Fibroblast of villous mesenchyme (primary cell): Measurements from ENCODE around the gene LRRC4C. TPM values are rescaled to one million over a fixed set of nuclear protein-coding genes. Genes with fewer than 3 reads are reported as not detected.

Source experiments
- DNase-seq: peaks from one replicate; pipeline ENCODE4 v3.0.0-alpha.2; 2010; ENCODE audit warnings: low read depth
- H3K4me3 ChIP-seq: 2 replicates; pipeline ENCODE4 v1.5.1; 2011; ENCODE audit warnings: low read depth, mild to moderate bottlenecking, low read length
- total RNA-seq: library from RNA; depleted of rRNA; stranded (reverse); fragments of >200 nt; gene quantifications from 2 replicates; pipeline ENCODE4 v1.2.3, GENCODE V29; 2012
- TF ChIP-seq, protein P1 (sequence below): IDR thresholded peaks from 2 replicates; pipeline ENCODE4 v1.5.1; 2012; ENCODE audit warnings: low read depth, mild to moderate bottlenecking, low read length; ENCODE audit not compliant: insufficient read depth

Gene LRRC4C
- total RNA-seq, 1 donor = under 0.01 TPM

DNA sequence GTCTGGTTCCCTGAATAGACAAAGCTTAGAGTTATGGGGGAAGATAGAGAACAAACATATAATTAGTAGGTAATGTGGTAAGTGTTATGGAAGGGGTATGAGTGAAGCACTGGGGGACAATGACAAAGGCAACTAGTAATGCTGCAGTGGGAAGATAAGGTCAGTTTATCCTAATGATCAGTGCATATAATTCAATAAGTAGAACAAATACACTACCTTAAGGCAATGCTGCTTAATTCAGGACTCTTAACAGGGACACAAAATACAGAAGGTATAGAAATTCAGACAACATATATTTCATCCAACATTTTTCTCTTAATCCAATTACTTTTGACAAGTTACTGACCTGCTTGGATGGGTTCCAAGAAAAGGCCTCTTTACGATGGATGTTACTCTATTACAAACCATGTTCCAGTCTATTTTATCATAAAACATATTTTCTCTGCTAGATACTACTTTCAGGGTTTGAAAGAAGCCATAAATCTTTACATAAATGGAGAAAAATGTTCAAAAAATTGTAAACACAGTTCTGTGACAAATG lies 1186.2 kb downstream of the LRRC4C start:
- TF ChIP-seq, protein P1, sequence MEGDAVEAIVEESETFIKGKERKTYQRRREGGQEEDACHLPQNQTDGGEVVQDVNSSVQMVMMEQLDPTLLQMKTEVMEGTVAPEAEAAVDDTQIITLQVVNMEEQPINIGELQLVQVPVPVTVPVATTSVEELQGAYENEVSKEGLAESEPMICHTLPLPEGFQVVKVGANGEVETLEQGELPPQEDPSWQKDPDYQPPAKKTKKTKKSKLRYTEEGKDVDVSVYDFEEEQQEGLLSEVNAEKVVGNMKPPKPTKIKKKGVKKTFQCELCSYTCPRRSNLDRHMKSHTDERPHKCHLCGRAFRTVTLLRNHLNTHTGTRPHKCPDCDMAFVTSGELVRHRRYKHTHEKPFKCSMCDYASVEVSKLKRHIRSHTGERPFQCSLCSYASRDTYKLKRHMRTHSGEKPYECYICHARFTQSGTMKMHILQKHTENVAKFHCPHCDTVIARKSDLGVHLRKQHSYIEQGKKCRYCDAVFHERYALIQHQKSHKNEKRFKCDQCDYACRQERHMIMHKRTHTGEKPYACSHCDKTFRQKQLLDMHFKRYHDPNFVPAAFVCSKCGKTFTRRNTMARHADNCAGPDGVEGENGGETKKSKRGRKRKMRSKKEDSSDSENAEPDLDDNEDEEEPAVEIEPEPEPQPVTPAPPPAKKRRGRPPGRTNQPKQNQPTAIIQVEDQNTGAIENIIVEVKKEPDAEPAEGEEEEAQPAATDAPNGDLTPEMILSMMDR = no peak
- H3K4me3 ChIP-seq = no peak overlapping the region
- no peak for DNase-seq

DNA sequence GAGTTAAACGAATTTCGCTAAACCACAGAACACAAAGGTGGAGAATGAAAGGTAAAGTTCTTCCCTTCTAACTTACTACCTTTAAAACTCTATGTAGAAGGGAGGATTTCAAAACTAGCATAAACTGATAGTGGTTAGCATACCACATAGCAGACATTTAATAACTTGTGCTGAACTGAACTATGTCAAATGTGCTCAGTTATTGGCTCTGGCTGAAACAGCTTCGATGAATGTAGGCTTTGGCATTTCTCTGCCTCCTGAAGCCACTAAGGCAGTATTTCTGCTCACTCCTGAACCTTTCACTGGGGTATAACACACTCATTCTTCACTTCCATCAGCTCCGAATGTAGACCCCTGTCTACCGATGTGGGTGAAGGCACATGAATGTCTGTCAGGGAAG lies 1188.1 kb downstream of the LRRC4C start:
- H3K4me3 ChIP-seq = no peak overlapping the region
- TF ChIP-seq, protein P1 = no peak
- DNase-seq = no peak

DNA sequence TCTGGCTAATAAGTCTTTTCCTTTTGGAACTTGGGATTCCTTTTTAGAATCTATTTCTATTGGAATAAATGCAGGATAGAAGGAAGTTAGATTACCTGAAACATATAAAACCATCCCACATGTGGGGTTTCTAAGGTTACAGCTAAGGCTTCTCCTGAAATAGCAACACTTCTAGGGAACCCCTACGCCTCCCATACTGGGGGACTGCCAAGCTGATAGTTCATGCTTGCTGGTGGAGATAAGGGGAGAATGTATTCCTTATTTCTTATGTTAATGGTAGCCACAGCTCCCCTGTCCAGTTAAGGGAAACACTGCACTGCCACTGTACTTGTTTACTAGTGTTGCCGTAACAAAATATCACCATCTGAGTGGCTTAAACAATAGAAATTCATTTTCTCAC lies 1189.6 kb downstream of the LRRC4C start:
- TF ChIP-seq, protein P1 = no peak
- DNase-seq = no peak
- no peak overlapping the region for H3K4me3 ChIP-seq

DNA sequence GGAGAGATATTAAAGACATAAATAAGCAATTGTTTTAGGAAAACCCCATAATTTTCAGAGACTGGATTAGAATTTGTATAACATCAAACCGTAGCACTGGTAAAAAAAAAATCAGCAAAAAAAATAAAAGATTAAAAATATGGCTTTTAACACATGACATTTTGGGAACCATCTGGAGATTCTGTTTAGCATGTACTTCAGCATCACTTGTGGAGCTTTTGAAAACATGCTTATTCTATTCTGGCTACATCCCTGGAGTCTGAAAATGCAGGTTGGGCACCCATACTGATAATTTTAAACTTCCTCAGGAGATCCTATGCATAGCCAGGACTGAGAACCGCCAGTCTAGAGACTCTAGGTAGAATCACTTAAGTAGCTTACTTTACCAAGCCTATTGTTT lies 1190.9 kb downstream of the LRRC4C start:
- H3K4me3 ChIP-seq = no peak overlapping the region
- TF ChIP-seq, protein P1 = no peak
- no peak for DNase-seq

DNA sequence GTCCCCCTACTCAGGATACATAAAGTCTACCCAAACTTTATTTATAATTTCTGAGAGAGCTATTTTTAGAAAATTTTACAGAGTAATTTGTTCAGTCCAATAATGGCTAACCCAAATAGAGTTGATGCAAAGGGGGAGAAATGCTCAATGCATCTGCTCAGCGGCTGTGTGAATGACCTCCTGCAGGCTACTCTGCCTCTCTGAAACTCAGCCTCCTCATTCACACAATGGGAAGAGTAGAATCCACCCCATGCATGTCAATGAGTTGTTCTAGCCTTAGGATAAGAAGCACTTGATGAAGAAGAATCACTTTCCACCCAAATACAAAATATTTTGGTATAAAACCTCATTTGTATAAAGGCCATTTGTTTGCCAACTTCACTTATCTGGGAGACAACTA lies 1204.0 kb downstream of the LRRC4C start:
- no peak for DNase-seq
- TF ChIP-seq, protein P1 = no peak
- no peak overlapping the region for H3K4me3 ChIP-seq

DNA sequence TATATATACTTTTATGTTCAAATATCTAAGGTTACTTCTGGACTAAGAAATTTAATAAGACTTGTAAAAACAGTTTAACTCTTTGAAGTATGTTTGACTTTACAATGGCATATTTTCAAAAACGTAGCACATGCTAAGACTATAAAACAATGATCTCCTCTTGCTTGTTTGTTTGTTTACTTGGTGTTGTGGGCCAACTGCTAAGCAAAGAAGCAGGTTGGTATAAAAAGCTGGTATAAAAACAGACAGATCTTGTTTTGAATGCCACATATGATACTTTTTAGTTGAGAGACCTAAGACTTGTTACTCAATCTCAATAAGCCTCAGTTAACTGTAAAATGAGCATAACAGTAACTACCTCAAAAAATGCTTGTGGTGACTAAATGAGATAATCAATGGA lies 1206.3 kb downstream of the LRRC4C start:
- TF ChIP-seq, protein P1 = no peak
- no peak for DNase-seq
- H3K4me3 ChIP-seq = no peak overlapping the region

DNA sequence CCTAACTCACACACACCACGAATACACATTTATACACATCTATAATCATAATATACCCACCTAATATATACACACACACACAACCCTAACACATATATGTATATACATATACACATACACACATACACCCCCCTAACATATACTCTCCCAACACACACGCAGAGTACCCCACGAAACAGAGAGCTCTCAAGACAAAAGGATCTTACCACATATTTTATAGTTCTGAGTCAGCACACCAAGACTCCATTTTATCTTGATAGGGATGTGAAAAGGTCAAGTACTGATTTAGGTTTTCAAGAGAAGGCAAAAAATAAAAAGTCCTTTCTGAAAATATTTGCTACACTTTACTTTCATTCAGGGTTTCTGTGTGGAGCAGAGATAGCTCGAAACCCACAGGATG lies 1207.2 kb downstream of the LRRC4C start:
- DNase-seq = no peak
- H3K4me3 ChIP-seq = no peak overlapping the region
- TF ChIP-seq, protein P1 = no peak
